DND-41 (cell line): ENCODE measurements around the gene SDCCAG8.

Source experiments
- ATAC-seq: fragments of 200-7000 bp; cut with Tn5 transposase; 3 replicates; pipeline ENCODE4 v1.9.1; 2021; ENCODE audit warnings: low read depth; ENCODE audit not compliant: insufficient read depth
- DNase-seq: peaks from one replicate; pipeline ENCODE4 v3.0.0-alpha.2; 2020
- H2AFZ ChIP-seq: 2 replicates; pipeline ENCODE4 v1.6.0; 2012; ENCODE audit warnings: low read depth, low read length
- H3K27ac ChIP-seq: 2 replicates; pipeline ENCODE4 v1.5.1; 2012; ENCODE audit warnings: low read length, inconsistent platforms
- H3K27me3 ChIP-seq: fragments of 200-600 bp; sonication (generic); 2 replicates; pipeline ENCODE4 v1.6.0; 2012; ENCODE audit warnings: low read length, mild to moderate bottlenecking, inconsistent platforms; ENCODE audit not compliant: insufficient read depth, poor library complexity
- H3K36me3 ChIP-seq: 2 replicates; pipeline ENCODE4 v1.5.1; 2012; ENCODE audit warnings: low read length, inconsistent platforms; ENCODE audit not compliant: insufficient read depth
- H3K4me1 ChIP-seq: 2 replicates; pipeline ENCODE4 v1.5.1; 2012; ENCODE audit warnings: mild to moderate bottlenecking, low read length; ENCODE audit not compliant: insufficient read depth
- H3K4me2 ChIP-seq: 2 replicates; pipeline ENCODE4 v1.6.0; 2012; ENCODE audit warnings: mild to moderate bottlenecking, moderate library complexity, low read length, inconsistent platforms; ENCODE audit not compliant: insufficient read depth
- H3K4me3 ChIP-seq, 2 experiments: fragments of 200-600 bp in 1 of 2; shearing (Covaris generic) in 1 of 2; 2 replicates each; pipeline ENCODE4 v1.5.1; 2012 to 2016; ENCODE audit warnings: inconsistent platforms in 2 of 2, low read length in 2 of 2, mild to moderate bottlenecking in 2 of 2, low read depth in 1 of 2, moderate library complexity in 1 of 2
- H3K79me2 ChIP-seq: 2 replicates; pipeline ENCODE4 v1.6.0; 2012; ENCODE audit warnings: low read length, inconsistent platforms; ENCODE audit not compliant: insufficient read depth
- H3K9ac ChIP-seq: 2 replicates; pipeline ENCODE4 v1.6.0; 2012; ENCODE audit warnings: low read depth, mild to moderate bottlenecking, inconsistent platforms, low read length, moderate library complexity
- H3K9me3 ChIP-seq: 2 replicates; pipeline ENCODE4 v1.5.1; 2012; ENCODE audit warnings: low read length, moderate library complexity, mild to moderate bottlenecking, inconsistent platforms; ENCODE audit not compliant: insufficient read depth, severe bottlenecking
- H4K20me1 ChIP-seq: 2 replicates; pipeline ENCODE4 v1.6.0; 2012; ENCODE audit warnings: low read length; ENCODE audit not compliant: insufficient read depth
- EZH2 ChIP-seq: IDR thresholded peaks from 3 replicates; pipeline ENCODE4 v1.6.1; 2012; ENCODE audit warnings: borderline replicate concordance, low read depth, mild to moderate bottlenecking, moderate library complexity, low read length, inconsistent platforms; ENCODE audit not compliant: severe bottlenecking
- TF ChIP-seq, protein P1 (sequence below): IDR thresholded peaks from 2 replicates; pipeline ENCODE4 v1.5.1; 2012; ENCODE audit warnings: borderline replicate concordance, low read length, moderate library complexity, mild to moderate bottlenecking; ENCODE audit not compliant: poor library complexity, severe bottlenecking; ENCODE audit errors: extremely low read depth

Gene SDCCAG8

DNA sequence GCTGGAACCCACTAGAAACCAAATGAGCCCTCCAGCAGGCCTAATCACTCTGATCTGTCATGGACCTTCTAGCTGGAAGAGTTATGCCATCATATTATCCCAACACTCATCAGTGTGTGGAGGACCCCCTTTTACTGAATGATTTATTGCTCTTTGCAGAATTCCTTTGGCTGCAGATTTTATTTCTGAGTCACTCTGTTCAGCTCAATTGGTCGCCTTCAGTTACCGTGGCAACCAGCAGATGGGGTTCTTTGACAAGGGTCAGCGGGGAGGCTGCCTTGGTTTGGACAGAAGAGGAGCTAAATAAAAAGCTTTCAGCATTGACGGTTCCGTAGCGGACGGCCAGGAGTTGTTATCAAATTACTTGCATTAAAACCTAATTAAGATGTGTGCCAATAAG is 220.1 kb downstream of the SDCCAG8 start:
- no peaks in the 10 kb centered on the region for H4K20me1 ChIP-seq
- no peaks in the 10 kb centered on the region for H3K9me3 ChIP-seq
- no peaks in the 10 kb centered on the region for H3K79me2 ChIP-seq
- ATAC-seq (no peak), DNase-seq (no peak)
- no peak overlapping the region for H3K27ac ChIP-seq
- TF ChIP-seq EZH2 = no peak
- TF ChIP-seq, protein P1, sequence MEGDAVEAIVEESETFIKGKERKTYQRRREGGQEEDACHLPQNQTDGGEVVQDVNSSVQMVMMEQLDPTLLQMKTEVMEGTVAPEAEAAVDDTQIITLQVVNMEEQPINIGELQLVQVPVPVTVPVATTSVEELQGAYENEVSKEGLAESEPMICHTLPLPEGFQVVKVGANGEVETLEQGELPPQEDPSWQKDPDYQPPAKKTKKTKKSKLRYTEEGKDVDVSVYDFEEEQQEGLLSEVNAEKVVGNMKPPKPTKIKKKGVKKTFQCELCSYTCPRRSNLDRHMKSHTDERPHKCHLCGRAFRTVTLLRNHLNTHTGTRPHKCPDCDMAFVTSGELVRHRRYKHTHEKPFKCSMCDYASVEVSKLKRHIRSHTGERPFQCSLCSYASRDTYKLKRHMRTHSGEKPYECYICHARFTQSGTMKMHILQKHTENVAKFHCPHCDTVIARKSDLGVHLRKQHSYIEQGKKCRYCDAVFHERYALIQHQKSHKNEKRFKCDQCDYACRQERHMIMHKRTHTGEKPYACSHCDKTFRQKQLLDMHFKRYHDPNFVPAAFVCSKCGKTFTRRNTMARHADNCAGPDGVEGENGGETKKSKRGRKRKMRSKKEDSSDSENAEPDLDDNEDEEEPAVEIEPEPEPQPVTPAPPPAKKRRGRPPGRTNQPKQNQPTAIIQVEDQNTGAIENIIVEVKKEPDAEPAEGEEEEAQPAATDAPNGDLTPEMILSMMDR = peak; percentile 22
- H3K36me3 ChIP-seq = no peaks in the 10 kb centered on the region; the same call in 1 of the 2 replicates
- no peak overlapping the region for H3K4me2 ChIP-seq
- no peaks in the 10 kb centered on the region for H3K27me3 ChIP-seq
- H3K4me3 ChIP-seq = no peak overlapping the region
- H3K4me1 ChIP-seq = peaks cover 15% of the 10 kb centered on the region
- H2AFZ ChIP-seq = no peak overlapping the region
- H3K9ac ChIP-seq = no peak overlapping the region

GRCh38 chr1:243477731-243478290 is 222.0 kb downstream of the SDCCAG8 start:
- DNase-seq (no peak), ATAC-seq (no peak)
- Histone ChIP-seq H3K27me3 (no peaks in the 10 kb centered on the region), H3K4me2 (no peak overlapping the region), H4K20me1 (no peaks in the 10 kb centered on the region), H3K36me3 (no peaks in the 10 kb centered on the region; the same call in 1 of the 2 replicates), H3K27ac (no peak overlapping the region), H2AFZ (no peak overlapping the region), H3K4me3 (no peak overlapping the region), H3K9ac (no peak overlapping the region), H3K9me3 (no peaks in the 10 kb centered on the region), H3K4me1 (peaks cover 21% of the 10 kb centered on the region), H3K79me2 (no peaks in the 10 kb centered on the region)
- TF ChIP-seq, protein P1 = no peak
- TF ChIP-seq EZH2 = no peak

- no peak for TF ChIP-seq EZH2
- TF ChIP-seq, protein P1 = no peak
- Histone ChIP-seq H3K79me2 (no peaks in the 10 kb centered on the region), H2AFZ (no peak overlapping the region), H3K9me3 (no peaks in the 10 kb centered on the region), H3K36me3 (no peaks in the 10 kb centered on the region), H3K4me3 (no peak overlapping the region), H3K4me2 (no peak overlapping the region), H3K27ac (no peak overlapping the region), H4K20me1 (no peaks in the 10 kb centered on the region), H3K4me1 (peaks cover 17% of the 10 kb centered on the region), H3K27me3 (no peaks in the 10 kb centered on the region), H3K9ac (no peak overlapping the region)
- DNase-seq (no peak), ATAC-seq (no peak)
Measured at GRCh38 chr1:243481101-243481500, 225.3 kb downstream of the SDCCAG8 start.
